GM12878 (cell line): ENCODE measurements around the gene CBX8. TPM values are rescaled to one million over a fixed set of nuclear protein-coding genes. Genes with fewer than 3 reads are reported as not detected.

Experiments
- ATAC-seq: fragments of 200-7000 bp; cut with Tn5 transposase; 3 replicates; pipeline ENCODE4 v1.9.1; 2020; ENCODE audit warnings: mild to moderate bottlenecking, moderate library complexity
- BruUV-seq: library from RNA; stranded (reverse); fragments of 400-500 nt; replicated peaks from 2 replicates; lab custom pipeline; 2021; lab: Mats Ljungman, UMichigan
- CTCF ChIA-PET: fragments of 300-600 bp; sonication (Branson Sonifier 250); formaldehyde crosslinking; extraction: SDS; loops from one replicate; lab custom pipeline; 2021; ENCODE audit warnings: inconsistent platforms; lab: Yijun Ruan, JAX
- POLR2A ChIA-PET: fragments of 350-600 bp; formaldehyde crosslinking; extraction: SDS; loops from one replicate; lab custom pipeline; 2021; ENCODE audit warnings: inconsistent platforms; lab: Charles Lee
- RAD21 ChIA-PET: fragments of 300-600 bp; sonication (Branson Sonifier 250); formaldehyde crosslinking; loops from one replicate; lab custom pipeline; 2023; ENCODE audit warnings: antibody characterized with exemption; ENCODE audit not compliant: unreplicated experiment; lab: Charles Lee
- SMC1A ChIA-PET: fragments of 300-600 bp; sonication (Branson Sonifier 250); formaldehyde crosslinking; loops from one replicate; lab custom pipeline; 2023; ENCODE audit not compliant: unreplicated experiment, uncharacterized antibody; lab: Charles Lee
- DNase-seq: peaks from one replicate; pipeline ENCODE4 v3.0.0-alpha.2; 2011; ENCODE audit warnings: low read depth, low spot score
- FAIRE-seq: peaks from 3 replicates; lab custom pipeline; 2011; peaks lifted over from hg19 to GRCh38; lab: Jason Lieb, UNC
- H2AFZ ChIP-seq: 2 replicates; pipeline ENCODE4 v1.6.0; 2011; ENCODE audit warnings: low read depth, low read length, control low read depth; ENCODE audit not compliant: control insufficient read depth
- H3K27ac ChIP-seq: 2 replicates; pipeline ENCODE4 v1.5.1; 2011; ENCODE audit warnings: control low read depth; ENCODE audit not compliant: control insufficient read depth, insufficient read depth
- H3K27me3 ChIP-seq, 2 experiments: replicated peaks in 1 of 2; 2 replicates each; pipeline versions ENCODE4 v1.6.0 to v1.6.1; 2011; ENCODE audit warnings: low read length in 1 of 2; ENCODE audit not compliant: control insufficient read depth in 2 of 2, insufficient read depth in 2 of 2
- H3K36me3 ChIP-seq, 2 experiments: 2 replicates each; pipeline ENCODE4 v1.5.1; 2011; ENCODE audit warnings: low read length in 1 of 2; ENCODE audit not compliant: control insufficient read depth in 2 of 2, insufficient read depth in 2 of 2
- H3K4me1 ChIP-seq: 2 replicates; pipeline ENCODE4 v1.6.1; 2011; ENCODE audit warnings: mild to moderate bottlenecking, low read length, moderate library complexity, mixed read lengths; ENCODE audit not compliant: control insufficient read depth, insufficient read depth
- H3K4me2 ChIP-seq: 2 replicates; pipeline ENCODE4 v1.6.0; 2011; ENCODE audit warnings: control low read depth; ENCODE audit not compliant: control insufficient read depth, insufficient read depth
- H3K4me3 ChIP-seq: fragments of 200-600 bp; sonication (generic); 2 replicates; pipeline ENCODE4 v1.5.1; 2016
- H3K79me2 ChIP-seq: 2 replicates; pipeline ENCODE4 v1.6.0; 2011; ENCODE audit warnings: low read length; ENCODE audit not compliant: control insufficient read depth, insufficient read depth
- H3K9ac ChIP-seq: 2 replicates; pipeline ENCODE4 v1.8.0; 2011; ENCODE audit warnings: low read length, control low read depth, mixed read lengths; ENCODE audit not compliant: control insufficient read depth, insufficient read depth
- H3K9me3 ChIP-seq: replicated peaks from 3 replicates; pipeline ENCODE4 v1.5.1; 2011; ENCODE audit warnings: mild to moderate bottlenecking, low read length; ENCODE audit not compliant: control insufficient read depth, insufficient read depth
- H4K20me1 ChIP-seq: 2 replicates; pipeline ENCODE4 v1.6.0; 2011; ENCODE audit not compliant: control insufficient read depth, insufficient read depth
- EGR1 ChIP-seq, 2 experiments: IDR thresholded peaks; 1 replicate in 1 of 2; 2 replicates in 1 of 2; pipeline ENCODE4 v1.6.1; 2011 to 2012; ENCODE audit warnings: low read depth in 2 of 2, low read length in 2 of 2, borderline replicate concordance in 1 of 2, mild to moderate bottlenecking in 1 of 2, moderate library complexity in 1 of 2
- MEF2B ChIP-seq: fragments of 450-650 bp; IDR thresholded peaks from 2 replicates; pipeline ENCODE4 v1.6.1; 2018; ENCODE audit warnings: mild to moderate bottlenecking, moderate library complexity; ENCODE audit not compliant: partially characterized antibody, poor library complexity, severe bottlenecking
- NFXL1 ChIP-seq: fragments of 450-650 bp; IDR thresholded peaks from 2 replicates; pipeline ENCODE4 v1.6.1; 2017; ENCODE audit warnings: antibody characterized with exemption, mild to moderate bottlenecking, borderline replicate concordance
- TCF12 ChIP-seq: IDR thresholded peaks from 2 replicates; pipeline ENCODE4 v1.6.1; 2011; ENCODE audit warnings: low read depth, mild to moderate bottlenecking, low read length
- WGBS: methylation state at CpG from one replicate; pipeline ENCODE4 v1.1.6; 2016; ENCODE audit warnings: low lambda C conversion rate; ENCODE audit not compliant: insufficient replicate concordance, insufficient coverage; ENCODE audit errors: missing lambda C conversion rate; 5-methylcytosine and 5-hydroxymethylcytosine counted together
- in situ Hi-C: fragments of 300-500 bp; cut with MboI; formaldehyde crosslinking; loops from 9 replicates; pipeline ENCODE4 v1.14.3; 2018; ENCODE audit warnings: mixed read lengths
- intact Hi-C: fragments of 100-400 bp; cut with micrococcal nuclease; formaldehyde crosslinking; loops from one replicate; pipeline ENCODE4 v1.14.2; 2022; ENCODE audit not compliant: unreplicated experiment
- polyA plus RNA-seq, 11 experiments: library from polyadenylated mRNA; depleted of rRNA in 4 of 11; unstranded in 6 of 11; stranded (reverse) in 5 of 11; fragments of >200 nt; fragmentation: Nextera tagmentation in 4 of 11; fragmentation: Illumina TruSeq in 1 of 11; extraction: Ambion mirVana in 4 of 11; extraction: Trizol in 1 of 11; gene quantifications; 1 replicate in 1 of 11; 2 replicates in 10 of 11; pipeline versions ENCODE4 v1.2.1 to v1.2.3, GENCODE V29; 2011 to 2016; ENCODE audit warnings: inconsistent platforms in 2 of 11, missing spikeins in 2 of 11, low read depth in 1 of 11
- total RNA-seq, 4 experiments: library from RNA; depleted of rRNA in 3 of 4; stranded (reverse); fragments of >200 nt in 3 of 4; fragmentation: Illumina TruSeq in 1 of 4; extraction: Trizol in 1 of 4; gene quantifications; 2 replicates each; pipeline versions ENCODE4 v1.2.1 to v1.2.3, GENCODE V29; 2013 to 2021
- TF ChIP-seq, protein P1 (sequence below): fragments of 450-650 bp; IDR thresholded peaks from 2 replicates; pipeline ENCODE4 v1.6.1; 2016; ENCODE audit warnings: mild to moderate bottlenecking
- TF ChIP-seq, protein P2 (sequence below): IDR thresholded peaks from 2 replicates; pipeline ENCODE4 v1.6.1; 2012; ENCODE audit warnings: low read depth, low read length, improper control_type of control experiment
- TF ChIP-seq, protein P3 (sequence below): fragments of 450-650 bp; IDR thresholded peaks from 2 replicates; pipeline ENCODE4 v1.6.1; 2016; ENCODE audit warnings: mild to moderate bottlenecking
- TF ChIP-seq, protein P4 (sequence below): fragments of 450-650 bp; IDR thresholded peaks from 2 replicates; pipeline ENCODE4 v1.6.1; 2018; ENCODE audit warnings: borderline replicate concordance, mild to moderate bottlenecking; ENCODE audit not compliant: partially characterized antibody
- TF ChIP-seq, protein P5 (sequence below): fragments of 150-350 bp; IDR thresholded peaks from 2 replicates; pipeline ENCODE4 v1.6.1; 2016; ENCODE audit warnings: low read depth, low read length

The CBX8 gene
- total and polyA plus RNA-seq, 10 of the 15 experiments (the other 5 are each of a cell fraction or from before 2014, with no cell fraction given): 0.03 to 6.7 (median 1.9) TPM

DNA sequence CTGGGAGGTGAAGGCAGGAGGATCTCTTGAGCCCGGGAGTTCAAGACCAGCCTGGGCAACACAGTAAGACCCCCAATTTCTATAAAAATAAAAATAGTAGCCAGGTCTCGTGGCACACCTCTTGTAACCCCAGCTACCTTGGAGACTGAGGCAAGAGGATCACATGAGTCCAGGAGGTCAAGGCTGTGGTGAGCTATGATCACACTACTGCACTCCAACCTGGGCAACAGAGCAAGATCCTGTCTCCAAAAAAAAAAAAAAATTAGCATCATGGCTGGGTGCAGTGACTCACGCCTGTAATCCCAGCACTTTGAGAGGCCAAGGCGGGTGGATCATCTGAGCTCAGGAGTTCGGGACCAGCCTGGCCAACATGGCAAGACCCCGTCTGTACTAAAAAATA, 25.6 kb downstream of the CBX8 start:
- RAD21 ChIA-PET: no interaction called here
- Histone ChIP-seq H3K4me1 (no peaks in the 10 kb centered on the region), H3K4me2 (no peak overlapping the region), H3K79me2 (no peaks in the 10 kb centered on the region), H2AFZ (no peak overlapping the region), H3K4me3 (no peak overlapping the region), H3K36me3 (no peaks in the 10 kb centered on the region), H3K27me3 (peaks cover 3 to 5% of the 10 kb centered on the region in 2 experiments; a peak in 3 of 4 replicates), H3K9ac (no peak overlapping the region), H3K27ac (no peak overlapping the region), H4K20me1 (no peaks in the 10 kb centered on the region), H3K9me3 (peaks cover 5% of the 10 kb centered on the region; the same call in 2 of the 3 replicates)
- POLR2A ChIA-PET: interaction anchor here (0.6 kb wide), 1 partner anchor 288 kb away, joined by 3 read pairs; no protein-coding TSS in a partner anchor
- WGBS: 31% methylated on average over 6 of the region's 6 CpGs
- DNase-seq (no peak), FAIRE-seq (no peak), ATAC-seq (no peak)
- SMC1A ChIA-PET: no interaction called here
- intact Hi-C loops (no loop called here), in situ Hi-C loops (no loop called here)
- BruUV-seq: no TSS peak
- CTCF ChIA-PET: interaction anchor here (0.8 kb wide), 1 partner anchor 31 kb away, joined by 3 read pairs; no protein-coding TSS in a partner anchor
- TF ChIP-seq EGR1 (IDR thresholded peaks at IDR 0.05; ENCODE audit: borderline replicate concordance in 1 of 2, low read depth in 2 of 2, low read length in 2 of 2): no peak
- no peak for TF ChIP-seq NFXL1
- no peak for TF ChIP-seq MEF2B
- TF ChIP-seq, protein P1, sequence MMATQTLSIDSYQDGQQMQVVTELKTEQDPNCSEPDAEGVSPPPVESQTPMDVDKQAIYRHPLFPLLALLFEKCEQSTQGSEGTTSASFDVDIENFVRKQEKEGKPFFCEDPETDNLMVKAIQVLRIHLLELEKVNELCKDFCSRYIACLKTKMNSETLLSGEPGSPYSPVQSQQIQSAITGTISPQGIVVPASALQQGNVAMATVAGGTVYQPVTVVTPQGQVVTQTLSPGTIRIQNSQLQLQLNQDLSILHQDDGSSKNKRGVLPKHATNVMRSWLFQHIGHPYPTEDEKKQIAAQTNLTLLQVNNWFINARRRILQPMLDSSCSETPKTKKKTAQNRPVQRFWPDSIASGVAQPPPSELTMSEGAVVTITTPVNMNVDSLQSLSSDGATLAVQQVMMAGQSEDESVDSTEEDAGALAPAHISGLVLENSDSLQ: no peak
- TF ChIP-seq TCF12: no peak
- TF ChIP-seq, protein P2, sequence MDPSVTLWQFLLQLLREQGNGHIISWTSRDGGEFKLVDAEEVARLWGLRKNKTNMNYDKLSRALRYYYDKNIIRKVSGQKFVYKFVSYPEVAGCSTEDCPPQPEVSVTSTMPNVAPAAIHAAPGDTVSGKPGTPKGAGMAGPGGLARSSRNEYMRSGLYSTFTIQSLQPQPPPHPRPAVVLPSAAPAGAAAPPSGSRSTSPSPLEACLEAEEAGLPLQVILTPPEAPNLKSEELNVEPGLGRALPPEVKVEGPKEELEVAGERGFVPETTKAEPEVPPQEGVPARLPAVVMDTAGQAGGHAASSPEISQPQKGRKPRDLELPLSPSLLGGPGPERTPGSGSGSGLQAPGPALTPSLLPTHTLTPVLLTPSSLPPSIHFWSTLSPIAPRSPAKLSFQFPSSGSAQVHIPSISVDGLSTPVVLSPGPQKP: no peak
- TF ChIP-seq, protein P3, sequence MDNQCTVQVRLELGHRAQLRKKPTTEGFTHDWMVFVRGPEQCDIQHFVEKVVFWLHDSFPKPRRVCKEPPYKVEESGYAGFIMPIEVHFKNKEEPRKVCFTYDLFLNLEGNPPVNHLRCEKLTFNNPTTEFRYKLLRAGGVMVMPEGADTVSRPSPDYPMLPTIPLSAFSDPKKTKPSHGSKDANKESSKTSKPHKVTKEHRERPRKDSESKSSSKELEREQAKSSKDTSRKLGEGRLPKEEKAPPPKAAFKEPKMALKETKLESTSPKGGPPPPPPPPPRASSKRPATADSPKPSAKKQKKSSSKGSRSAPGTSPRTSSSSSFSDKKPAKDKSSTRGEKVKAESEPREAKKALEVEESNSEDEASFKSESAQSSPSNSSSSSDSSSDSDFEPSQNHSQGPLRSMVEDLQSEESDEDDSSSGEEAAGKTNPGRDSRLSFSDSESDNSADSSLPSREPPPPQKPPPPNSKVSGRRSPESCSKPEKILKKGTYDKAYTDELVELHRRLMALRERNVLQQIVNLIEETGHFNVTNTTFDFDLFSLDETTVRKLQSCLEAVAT: no peak
- TF ChIP-seq, protein P4, sequence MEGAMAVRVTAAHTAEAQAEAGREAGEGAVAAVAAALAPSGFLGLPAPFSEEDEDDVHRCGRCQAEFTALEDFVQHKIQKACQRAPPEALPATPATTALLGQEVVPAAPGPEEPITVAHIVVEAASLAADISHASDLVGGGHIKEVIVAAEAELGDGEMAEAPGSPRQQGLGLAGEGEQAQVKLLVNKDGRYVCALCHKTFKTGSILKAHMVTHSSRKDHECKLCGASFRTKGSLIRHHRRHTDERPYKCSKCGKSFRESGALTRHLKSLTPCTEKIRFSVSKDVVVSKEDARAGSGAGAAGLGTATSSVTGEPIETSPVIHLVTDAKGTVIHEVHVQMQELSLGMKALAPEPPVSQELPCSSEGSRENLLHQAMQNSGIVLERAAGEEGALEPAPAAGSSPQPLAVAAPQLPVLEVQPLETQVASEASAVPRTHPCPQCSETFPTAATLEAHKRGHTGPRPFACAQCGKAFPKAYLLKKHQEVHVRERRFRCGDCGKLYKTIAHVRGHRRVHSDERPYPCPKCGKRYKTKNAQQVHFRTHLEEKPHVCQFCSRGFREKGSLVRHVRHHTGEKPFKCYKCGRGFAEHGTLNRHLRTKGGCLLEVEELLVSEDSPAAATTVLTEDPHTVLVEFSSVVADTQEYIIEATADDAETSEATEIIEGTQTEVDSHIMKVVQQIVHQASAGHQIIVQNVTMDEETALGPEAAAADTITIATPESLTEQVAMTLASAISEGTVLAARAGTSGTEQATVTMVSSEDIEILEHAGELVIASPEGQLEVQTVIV: no peak
- TF ChIP-seq, protein P5, sequence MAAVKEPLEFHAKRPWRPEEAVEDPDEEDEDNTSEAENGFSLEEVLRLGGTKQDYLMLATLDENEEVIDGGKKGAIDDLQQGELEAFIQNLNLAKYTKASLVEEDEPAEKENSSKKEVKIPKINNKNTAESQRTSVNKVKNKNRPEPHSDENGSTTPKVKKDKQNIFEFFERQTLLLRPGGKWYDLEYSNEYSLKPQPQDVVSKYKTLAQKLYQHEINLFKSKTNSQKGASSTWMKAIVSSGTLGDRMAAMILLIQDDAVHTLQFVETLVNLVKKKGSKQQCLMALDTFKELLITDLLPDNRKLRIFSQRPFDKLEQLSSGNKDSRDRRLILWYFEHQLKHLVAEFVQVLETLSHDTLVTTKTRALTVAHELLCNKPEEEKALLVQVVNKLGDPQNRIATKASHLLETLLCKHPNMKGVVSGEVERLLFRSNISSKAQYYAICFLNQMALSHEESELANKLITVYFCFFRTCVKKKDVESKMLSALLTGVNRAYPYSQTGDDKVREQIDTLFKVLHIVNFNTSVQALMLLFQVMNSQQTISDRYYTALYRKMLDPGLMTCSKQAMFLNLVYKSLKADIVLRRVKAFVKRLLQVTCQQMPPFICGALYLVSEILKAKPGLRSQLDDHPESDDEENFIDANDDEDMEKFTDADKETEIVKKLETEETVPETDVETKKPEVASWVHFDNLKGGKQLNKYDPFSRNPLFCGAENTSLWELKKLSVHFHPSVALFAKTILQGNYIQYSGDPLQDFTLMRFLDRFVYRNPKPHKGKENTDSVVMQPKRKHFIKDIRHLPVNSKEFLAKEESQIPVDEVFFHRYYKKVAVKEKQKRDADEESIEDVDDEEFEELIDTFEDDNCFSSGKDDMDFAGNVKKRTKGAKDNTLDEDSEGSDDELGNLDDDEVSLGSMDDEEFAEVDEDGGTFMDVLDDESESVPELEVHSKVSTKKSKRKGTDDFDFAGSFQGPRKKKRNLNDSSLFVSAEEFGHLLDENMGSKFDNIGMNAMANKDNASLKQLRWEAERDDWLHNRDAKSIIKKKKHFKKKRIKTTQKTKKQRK: no peak
